DOHH2 (cell line): Measurements from ENCODE around the gene PCNX2.

ENCODE experiments used
- H3F3A ChIP-seq: fragments of 200-600 bp; sonication (generic), shearing (Covaris generic); 2 replicates; pipeline ENCODE4 v1.6.0; 2016; ENCODE audit warnings: antibody characterized with exemption, mild to moderate bottlenecking; ENCODE audit not compliant: control insufficient read depth, insufficient read depth
- H3K27ac ChIP-seq: fragments of 200-600 bp; sonication (generic); 2 replicates; pipeline ENCODE4 v1.5.1; 2014; ENCODE audit warnings: low read depth, mild to moderate bottlenecking, low read length, moderate library complexity
- H3K27me3 ChIP-seq: fragments of 200-600 bp; sonication (generic); 2 replicates; pipeline ENCODE4 v1.6.1; 2014; ENCODE audit warnings: mild to moderate bottlenecking, low read length, mixed read lengths; ENCODE audit not compliant: control insufficient read depth
- H3K36me3 ChIP-seq: fragments of 200-600 bp; sonication (generic); 2 replicates; pipeline ENCODE4 v1.6.1; 2014; ENCODE audit warnings: mild to moderate bottlenecking, low read length, moderate library complexity, mixed read lengths; ENCODE audit not compliant: control insufficient read depth
- H3K4me1 ChIP-seq: fragments of 200-600 bp; sonication (generic); 2 replicates; pipeline ENCODE4 v1.6.1; 2014; ENCODE audit warnings: mild to moderate bottlenecking, low read length, mixed read lengths; ENCODE audit not compliant: control insufficient read depth
- H3K4me2 ChIP-seq: fragments of 200-600 bp; sonication (generic); 2 replicates; pipeline ENCODE4 v1.6.0; 2014; ENCODE audit warnings: mild to moderate bottlenecking, low read length, moderate library complexity
- H3K4me3 ChIP-seq: fragments of 200-600 bp; sonication (generic); 2 replicates; pipeline ENCODE4 v1.5.1; 2014; ENCODE audit warnings: mild to moderate bottlenecking, low read length, mixed read lengths
- H3K79me2 ChIP-seq: fragments of 200-600 bp; sonication (generic); 2 replicates; pipeline ENCODE4 v1.6.1; 2014; ENCODE audit warnings: mild to moderate bottlenecking, low read length, mixed read lengths; ENCODE audit not compliant: control insufficient read depth
- H3K9me2 ChIP-seq: fragments of 200-600 bp; sonication (generic); replicated peaks from 2 replicates; pipeline ENCODE4 v1.6.1; 2014; ENCODE audit warnings: mild to moderate bottlenecking, low read length, mixed read lengths; ENCODE audit not compliant: control insufficient read depth
- H3K9me3 ChIP-seq: fragments of 200-600 bp; sonication (generic); 2 replicates; pipeline ENCODE4 v1.6.1; 2014; ENCODE audit warnings: antibody characterized with exemption, low read length, mixed read lengths; ENCODE audit not compliant: control insufficient read depth, insufficient read depth
- H4K20me1 ChIP-seq: fragments of 200-600 bp; sonication (generic); 2 replicates; pipeline ENCODE4 v1.6.0; 2014; ENCODE audit warnings: low read depth, mild to moderate bottlenecking, antibody characterized with exemption, low read length, moderate library complexity; ENCODE audit not compliant: control insufficient read depth, insufficient read depth
- EZH2phosphoT487 ChIP-seq: fragments of 200-600 bp; sonication (generic); IDR thresholded peaks from 2 replicates; pipeline ENCODE4 v1.6.1; 2017; ENCODE audit warnings: borderline replicate concordance, mild to moderate bottlenecking, antibody characterized with exemption, low read length, moderate library complexity, mixed read lengths
- TF ChIP-seq, protein P1 (sequence below): fragments of 200-600 bp; sonication (generic); IDR thresholded peaks from one replicate; pipeline ENCODE4 v1.5.1; 2014; ENCODE audit warnings: antibody characterized with exemption, mild to moderate bottlenecking, low read depth, low read length; ENCODE audit not compliant: poor library complexity, severe bottlenecking

PCNX2 gene

DNA sequence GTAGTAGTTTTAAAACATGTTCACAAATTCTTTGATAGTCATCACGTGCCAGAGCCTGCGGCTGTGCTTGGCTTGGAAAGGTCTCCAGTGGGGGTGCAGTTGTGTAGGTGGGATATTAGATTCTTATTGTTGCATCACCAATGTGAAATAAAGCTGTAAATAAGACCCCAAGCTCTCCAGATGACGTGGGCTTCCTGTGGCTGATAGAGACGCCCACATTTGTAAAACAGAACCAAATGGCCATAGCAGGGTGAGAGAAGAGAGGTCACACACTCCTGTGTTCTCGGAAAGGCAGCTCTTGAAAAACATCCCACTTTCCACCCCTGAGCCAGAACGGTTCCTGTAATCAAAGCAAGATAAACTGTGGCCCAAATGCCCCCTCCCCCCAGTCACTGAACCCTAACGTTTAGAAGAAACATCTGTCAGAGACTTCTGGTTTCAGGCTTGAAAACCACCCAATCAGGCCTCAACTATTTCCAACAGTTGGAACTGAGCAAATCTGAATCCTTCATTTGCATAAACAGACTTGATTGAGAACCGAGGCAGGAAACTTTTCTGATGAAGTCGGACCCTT, 351.8 kb downstream of the PCNX2 start:
- H3K27me3 ChIP-seq, result no peaks in the 10 kb centered on the region
- no peaks in the 10 kb centered on the region for H3F3A ChIP-seq
- no peak for TF ChIP-seq EZH2phosphoT487
- TF ChIP-seq, protein P1, sequence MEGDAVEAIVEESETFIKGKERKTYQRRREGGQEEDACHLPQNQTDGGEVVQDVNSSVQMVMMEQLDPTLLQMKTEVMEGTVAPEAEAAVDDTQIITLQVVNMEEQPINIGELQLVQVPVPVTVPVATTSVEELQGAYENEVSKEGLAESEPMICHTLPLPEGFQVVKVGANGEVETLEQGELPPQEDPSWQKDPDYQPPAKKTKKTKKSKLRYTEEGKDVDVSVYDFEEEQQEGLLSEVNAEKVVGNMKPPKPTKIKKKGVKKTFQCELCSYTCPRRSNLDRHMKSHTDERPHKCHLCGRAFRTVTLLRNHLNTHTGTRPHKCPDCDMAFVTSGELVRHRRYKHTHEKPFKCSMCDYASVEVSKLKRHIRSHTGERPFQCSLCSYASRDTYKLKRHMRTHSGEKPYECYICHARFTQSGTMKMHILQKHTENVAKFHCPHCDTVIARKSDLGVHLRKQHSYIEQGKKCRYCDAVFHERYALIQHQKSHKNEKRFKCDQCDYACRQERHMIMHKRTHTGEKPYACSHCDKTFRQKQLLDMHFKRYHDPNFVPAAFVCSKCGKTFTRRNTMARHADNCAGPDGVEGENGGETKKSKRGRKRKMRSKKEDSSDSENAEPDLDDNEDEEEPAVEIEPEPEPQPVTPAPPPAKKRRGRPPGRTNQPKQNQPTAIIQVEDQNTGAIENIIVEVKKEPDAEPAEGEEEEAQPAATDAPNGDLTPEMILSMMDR, result no peak
- H3K9me3 ChIP-seq, result peaks cover 7% of the 10 kb centered on the region; the same call in 1 of the 2 replicates
- peak overlapping the region; percentile 34; the same call in 1 of the 2 replicates for H3K27ac ChIP-seq
- H3K4me1 ChIP-seq, result peaks cover 16% of the 10 kb centered on the region
- H3K36me3 ChIP-seq, result no peaks in the 10 kb centered on the region; the same call in 1 of the 2 replicates
- H3K9me2 ChIP-seq, result no peaks in the 10 kb centered on the region
- H3K4me2 ChIP-seq, result peak overlapping the region; percentile 35
- no peaks in the 10 kb centered on the region for H4K20me1 ChIP-seq
- H3K79me2 ChIP-seq, result no peaks in the 10 kb centered on the region
- H3K4me3 ChIP-seq, result peak overlapping the region; percentile 32

DNA sequence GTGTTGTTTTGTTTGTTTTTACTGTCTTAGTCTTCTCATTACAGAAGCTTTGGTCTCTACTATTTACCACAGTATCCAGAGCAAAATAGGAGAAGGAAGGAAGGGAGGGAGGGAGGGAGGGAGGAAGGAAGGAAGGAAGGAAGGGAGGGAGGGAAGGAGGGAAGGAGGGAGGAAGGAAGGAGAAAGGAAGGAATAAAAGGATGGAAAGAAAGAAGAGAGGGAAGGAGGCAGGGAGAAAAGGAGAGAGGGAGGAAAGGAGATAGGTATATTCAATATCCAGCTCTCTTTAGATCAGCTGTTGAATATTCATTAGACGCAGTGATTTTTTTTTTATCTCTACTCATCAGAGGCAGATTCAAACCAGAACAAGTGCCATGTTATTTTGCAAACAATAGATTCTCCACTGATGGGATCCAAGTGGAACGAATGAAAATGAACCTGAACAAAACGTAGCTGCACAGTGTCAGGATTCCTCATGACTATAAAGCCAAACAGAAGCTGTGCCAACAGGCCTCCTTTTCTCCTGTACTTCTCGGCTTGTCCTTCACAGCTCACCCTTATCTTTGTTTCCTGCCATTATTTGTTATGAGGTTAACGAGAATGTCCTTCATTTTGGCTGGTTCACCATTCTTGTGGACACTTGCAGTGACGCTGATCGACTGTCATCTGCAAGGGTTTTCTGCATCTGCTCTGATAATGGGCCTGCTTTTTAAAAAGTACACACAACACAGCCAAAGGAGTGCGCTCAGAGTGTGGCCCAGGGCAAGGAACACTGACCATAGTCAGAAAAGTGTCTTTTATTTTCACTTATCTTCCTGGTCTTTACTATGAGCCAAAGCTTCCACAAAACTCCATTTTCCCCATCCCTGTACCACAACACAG, 352.9 kb downstream of the PCNX2 start:
- H3K79me2 ChIP-seq, result no peaks in the 10 kb centered on the region
- TF ChIP-seq, protein P1, result no peak
- no peak for TF ChIP-seq EZH2phosphoT487

DNA sequence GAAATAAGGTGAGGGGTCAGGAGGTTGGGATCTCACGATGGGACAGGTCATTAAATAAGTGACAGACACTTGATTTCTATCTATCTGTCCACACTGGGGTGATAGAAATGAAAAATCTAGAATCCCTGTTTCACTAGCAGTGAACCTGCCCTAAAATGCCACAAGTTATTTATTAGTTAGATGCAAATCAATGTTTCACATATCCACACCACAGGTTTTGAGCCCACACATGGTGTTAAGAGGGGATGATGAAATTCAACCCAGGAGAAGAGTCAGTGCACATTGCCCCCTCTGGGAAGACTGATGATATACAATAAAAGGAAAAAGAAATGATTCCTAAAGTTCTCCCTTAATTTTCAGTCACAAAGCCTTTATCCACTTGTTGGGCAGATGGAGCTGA, 355.3 kb downstream of the PCNX2 start:
- H3K79me2 ChIP-seq, result no peaks in the 10 kb centered on the region
- no peak overlapping the region for H3K4me2 ChIP-seq

More for the DNA sequence above, 352.9 kb downstream of the PCNX2 start:
- Histone ChIP-seq H3K27me3 (no peaks in the 10 kb centered on the region), H3F3A (no peaks in the 10 kb centered on the region), H3K4me1 (peaks cover 16% of the 10 kb centered on the region), H3K9me3 (peaks cover 7% of the 10 kb centered on the region; the same call in 1 of the 2 replicates), H4K20me1 (no peaks in the 10 kb centered on the region), H3K36me3 (no peaks in the 10 kb centered on the region; the same call in 1 of the 2 replicates), H3K27ac (no peak overlapping the region), H3K9me2 (no peaks in the 10 kb centered on the region), H3K4me2 (no peak overlapping the region), H3K4me3 (no peak overlapping the region)

More for the DNA sequence above, 355.3 kb downstream of the PCNX2 start:
- H3K4me3 ChIP-seq, result no peak overlapping the region
- H3K27me3 ChIP-seq, result no peaks in the 10 kb centered on the region
- H3K27ac ChIP-seq, result no peak overlapping the region
- H4K20me1 ChIP-seq, result no peaks in the 10 kb centered on the region
- peaks cover 16% of the 10 kb centered on the region for H3K4me1 ChIP-seq
- H3F3A ChIP-seq, result no peaks in the 10 kb centered on the region
- no peaks in the 10 kb centered on the region for H3K9me2 ChIP-seq
- H3K9me3 ChIP-seq, result peaks cover 7% of the 10 kb centered on the region; the same call in 1 of the 2 replicates
- H3K36me3 ChIP-seq, result no peaks in the 10 kb centered on the region; the same call in 1 of the 2 replicates
- TF ChIP-seq, protein P1, result no peak
- TF ChIP-seq EZH2phosphoT487, result no peak
